SIG-M5 treated with dmso at 0.1 percent for 504 hours (cell line): ENCODE measurements around the gene MDGA2.

Experiments used
- DNase-seq: peaks from one replicate; lab custom pipeline; 2025; ENCODE audit not compliant: unreplicated experiment; lab: John Stamatoyannopoulos, UW

Gene MDGA2

GRCh38 chr14:47675466-47676314 is at the start of gene MDGA2:
TSS of gene MDGA2 (minus strand) at chr14:47675605.
- DNase-seq = no peak

GRCh38 chr14:47722929-47723693 is 47.7 kb upstream of the MDGA2 start:
- DNase-seq = no peak

GRCh38 chr14:47720281-47720680 is 44.9 kb upstream of the MDGA2 start:
- DNase-seq = no peak

- DNase-seq = no peak
Measured at GRCh38 chr14:47715330-47715729, 39.9 kb upstream of the MDGA2 start.

- no peak for DNase-seq
Measured at GRCh38 chr14:47710581-47710980, 35.2 kb upstream of the MDGA2 start.

GRCh38 chr14:47705683-47706082 is 30.3 kb upstream of the MDGA2 start:
- DNase-seq = no peak

- no peak for DNase-seq
Measured at GRCh38 chr14:47691829-47692228, 16.4 kb upstream of the MDGA2 start.

- DNase-seq = no peak
Measured at GRCh38 chr14:47678993-47679392, 3.6 kb upstream of the MDGA2 start.

GRCh38 chr14:47678157-47678556 is 2.8 kb upstream of the MDGA2 start:
- DNase-seq = no peak

- no peak for DNase-seq
Measured at GRCh38 chr14:47676315-47676617, 861 bp upstream of the MDGA2 start.

- DNase-seq = no peak
Measured at GRCh38 chr14:47674543-47675465, 601 bp downstream of the MDGA2 start.

GRCh38 chr14:47674148-47674542 is 1.3 kb downstream of the MDGA2 start:
- DNase-seq = no peak

- no peak for DNase-seq
Measured at GRCh38 chr14:47665337-47666134, 9.9 kb downstream of the MDGA2 start.

GRCh38 chr14:47662466-47662865 is 12.9 kb downstream of the MDGA2 start:
- no peak for DNase-seq

GRCh38 chr14:47660158-47660557 is 15.2 kb downstream of the MDGA2 start:
- no peak for DNase-seq

- DNase-seq = no peak
Measured at GRCh38 chr14:47658041-47658440, 17.4 kb downstream of the MDGA2 start.

GRCh38 chr14:47657143-47657542 is 18.3 kb downstream of the MDGA2 start:
- DNase-seq = no peak

GRCh38 chr14:47651337-47651736 is 24.1 kb downstream of the MDGA2 start:
- DNase-seq = no peak

- no peak for DNase-seq
Measured at GRCh38 chr14:47637753-47638152, 37.7 kb downstream of the MDGA2 start.

- no peak for DNase-seq
Measured at GRCh38 chr14:47626151-47627035, 49.0 kb downstream of the MDGA2 start.
